ENCODE data around the gene ANKRD42. TPM values are rescaled to one million over a fixed set of nuclear protein-coding genes. Genes with fewer than 3 reads are reported as not detected.

Gene ANKRD42
- total and polyA plus RNA-seq, 2 experiments from 2014 or later = 5.3 to 5.7 TPM

DNA sequence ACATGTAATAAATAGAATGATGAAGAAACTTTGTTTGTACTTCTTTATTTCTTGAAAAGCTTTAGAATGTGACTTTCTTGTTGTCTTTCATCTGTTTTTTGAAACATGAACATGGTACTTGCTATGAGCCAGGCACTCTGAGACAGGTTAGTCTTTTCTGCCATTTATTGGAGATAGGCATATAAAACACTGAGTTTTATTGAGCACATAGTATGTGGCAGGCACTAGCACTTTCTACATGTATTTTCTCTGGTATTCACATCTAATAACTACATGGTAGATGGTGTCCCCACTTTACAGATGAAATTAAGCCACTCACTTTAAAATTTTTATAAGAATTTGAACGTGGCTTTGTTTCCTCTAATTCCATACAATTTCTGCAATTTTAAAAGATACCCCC lies 7.7 kb upstream of the ANKRD42 start (continued):
- TF ChIP-seq, protein P1, sequence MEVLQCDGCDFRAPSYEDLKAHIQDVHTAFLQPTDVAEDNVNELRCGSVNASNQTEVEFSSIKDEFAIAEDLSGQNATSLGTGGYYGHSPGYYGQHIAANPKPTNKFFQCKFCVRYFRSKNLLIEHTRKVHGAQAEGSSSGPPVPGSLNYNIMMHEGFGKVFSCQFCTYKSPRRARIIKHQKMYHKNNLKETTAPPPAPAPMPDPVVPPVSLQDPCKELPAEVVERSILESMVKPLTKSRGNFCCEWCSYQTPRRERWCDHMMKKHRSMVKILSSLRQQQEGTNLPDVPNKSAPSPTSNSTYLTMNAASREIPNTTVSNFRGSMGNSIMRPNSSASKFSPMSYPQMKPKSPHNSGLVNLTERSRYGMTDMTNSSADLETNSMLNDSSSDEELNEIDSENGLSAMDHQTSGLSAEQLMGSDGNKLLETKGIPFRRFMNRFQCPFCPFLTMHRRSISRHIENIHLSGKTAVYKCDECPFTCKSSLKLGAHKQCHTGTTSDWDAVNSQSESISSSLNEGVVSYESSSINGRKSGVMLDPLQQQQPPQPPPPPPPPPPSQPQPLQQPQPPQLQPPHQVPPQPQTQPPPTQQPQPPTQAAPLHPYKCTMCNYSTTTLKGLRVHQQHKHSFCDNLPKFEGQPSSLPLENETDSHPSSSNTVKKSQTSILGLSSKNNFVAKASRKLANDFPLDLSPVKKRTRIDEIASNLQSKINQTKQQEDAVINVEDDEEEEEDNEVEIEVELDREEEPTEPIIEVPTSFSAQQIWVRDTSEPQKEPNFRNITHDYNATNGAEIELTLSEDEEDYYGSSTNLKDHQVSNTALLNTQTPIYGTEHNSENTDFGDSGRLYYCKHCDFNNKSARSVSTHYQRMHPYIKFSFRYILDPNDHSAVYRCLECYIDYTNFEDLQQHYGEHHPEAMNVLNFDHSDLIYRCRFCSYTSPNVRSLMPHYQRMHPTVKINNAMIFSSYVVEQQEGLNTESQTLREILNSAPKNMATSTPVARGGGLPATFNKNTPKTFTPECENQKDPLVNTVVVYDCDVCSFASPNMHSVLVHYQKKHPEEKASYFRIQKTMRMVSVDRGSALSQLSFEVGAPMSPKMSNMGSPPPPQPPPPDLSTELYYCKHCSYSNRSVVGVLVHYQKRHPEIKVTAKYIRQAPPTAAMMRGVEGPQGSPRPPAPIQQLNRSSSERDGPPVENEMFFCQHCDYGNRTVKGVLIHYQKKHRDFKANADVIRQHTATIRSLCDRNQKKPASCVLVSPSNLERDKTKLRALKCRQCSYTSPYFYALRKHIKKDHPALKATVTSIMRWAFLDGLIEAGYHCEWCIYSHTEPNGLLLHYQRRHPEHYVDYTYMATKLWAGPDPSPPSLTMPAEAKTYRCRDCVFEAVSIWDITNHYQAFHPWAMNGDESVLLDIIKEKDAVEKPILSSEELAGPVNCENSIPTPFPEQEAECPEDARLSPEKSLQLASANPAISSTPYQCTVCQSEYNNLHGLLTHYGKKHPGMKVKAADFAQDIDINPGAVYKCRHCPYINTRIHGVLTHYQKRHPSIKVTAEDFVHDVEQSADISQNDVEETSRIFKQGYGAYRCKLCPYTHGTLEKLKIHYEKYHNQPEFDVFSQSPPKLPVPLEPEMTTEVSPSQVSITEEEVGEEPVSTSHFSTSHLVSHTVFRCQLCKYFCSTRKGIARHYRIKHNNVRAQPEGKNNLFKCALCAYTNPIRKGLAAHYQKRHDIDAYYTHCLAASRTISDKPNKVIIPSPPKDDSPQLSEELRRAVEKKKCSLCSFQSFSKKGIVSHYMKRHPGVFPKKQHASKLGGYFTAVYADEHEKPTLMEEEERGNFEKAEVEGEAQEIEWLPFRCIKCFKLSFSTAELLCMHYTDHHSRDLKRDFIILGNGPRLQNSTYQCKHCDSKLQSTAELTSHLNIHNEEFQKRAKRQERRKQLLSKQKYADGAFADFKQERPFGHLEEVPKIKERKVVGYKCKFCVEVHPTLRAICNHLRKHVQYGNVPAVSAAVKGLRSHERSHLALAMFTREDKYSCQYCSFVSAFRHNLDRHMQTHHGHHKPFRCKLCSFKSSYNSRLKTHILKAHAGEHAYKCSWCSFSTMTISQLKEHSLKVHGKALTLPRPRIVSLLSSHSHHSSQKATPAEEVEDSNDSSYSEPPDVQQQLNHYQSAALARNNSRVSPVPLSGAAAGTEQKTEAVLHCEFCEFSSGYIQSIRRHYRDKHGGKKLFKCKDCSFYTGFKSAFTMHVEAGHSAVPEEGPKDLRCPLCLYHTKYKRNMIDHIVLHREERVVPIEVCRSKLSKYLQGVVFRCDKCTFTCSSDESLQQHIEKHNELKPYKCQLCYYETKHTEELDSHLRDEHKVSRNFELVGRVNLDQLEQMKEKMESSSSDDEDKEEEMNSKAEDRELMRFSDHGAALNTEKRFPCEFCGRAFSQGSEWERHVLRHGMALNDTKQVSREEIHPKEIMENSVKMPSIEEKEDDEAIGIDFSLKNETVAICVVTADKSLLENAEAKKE (CRISPR knock-in tag; IDR thresholded peaks at IDR 0.05) = no peak
- TF ChIP-seq ZNF114 (CRISPR knock-in tag; IDR thresholded peaks at IDR 0.05) (no peak), STAT1 (IDR thresholded peaks at IDR 0.05; ENCODE audit: unreplicated experiment) (no peak), EZH2 (IDR thresholded peaks at IDR 0.05; ENCODE audit: low read depth, unreplicated experiment) (no peak), CREB1 (CRISPR knock-in tag; IDR thresholded peaks at IDR 0.05; ENCODE audit: low read depth) (no peak)

DNA sequence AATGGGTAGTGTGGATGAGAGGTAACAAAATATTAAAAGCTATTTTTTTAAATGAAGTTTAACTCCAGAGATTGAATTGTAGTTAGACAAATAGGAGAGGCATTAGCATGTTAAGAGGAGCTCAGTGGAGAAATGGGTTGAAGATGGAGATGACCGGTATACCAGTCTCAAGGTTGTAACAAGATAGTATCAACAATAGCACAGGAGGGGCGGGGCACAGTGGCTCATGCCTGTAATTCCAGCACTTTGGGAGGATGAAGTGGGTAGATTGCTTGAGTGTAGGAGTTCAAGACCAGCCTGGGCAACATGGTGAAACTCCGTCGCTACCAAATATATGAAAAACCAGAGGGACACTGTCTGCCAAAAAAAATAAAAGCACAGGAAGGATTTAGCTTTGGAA lies 6.0 kb upstream of the ANKRD42 start:
- Histone ChIP-seq H3K4me1 (ENCODE audit: insufficient read depth) (peaks cover 3% of the 10 kb centered on the region; the same call in 1 of the 2 replicates), H3K36me3 (ENCODE audit: insufficient read depth) (peaks cover 39% of the 10 kb centered on the region; the same call in 1 of the 2 replicates), H4K20me1 (replicated peaks; ENCODE audit: insufficient read depth) (peaks cover 12% of the 10 kb centered on the region; the same call in 1 of the 2 replicates), H3F3A (replicated peaks; ENCODE audit: low read depth) (peaks cover 8% of the 10 kb centered on the region; the same call in 1 of the 2 replicates), H3K79me2 (replicated peaks; ENCODE audit: insufficient read depth) (peaks cover 9% of the 10 kb centered on the region), H3K4me2 (no peak overlapping the region), H3K9me2 (ENCODE audit: insufficient read depth) (no peaks in the 10 kb centered on the region), H3K27ac (ENCODE audit: low read depth) (no peak overlapping the region), H3K4me3 (no peak overlapping the region), H3K27me3 (ENCODE audit: insufficient read depth) (no peaks in the 10 kb centered on the region), H2AFZ (no peak overlapping the region)
- Mint-ChIP-seq H3K36me3 (ENCODE audit: low read depth) (peaks cover 60% of the 10 kb centered on the region), H3K27me3 (ENCODE audit: insufficient read depth, low read depth, poor library complexity) (peaks cover 2% of the 10 kb centered on the region), H3K27ac (no peak overlapping the region), H3K9me3 (no peaks in the 10 kb centered on the region), H3K4me3 (no peak overlapping the region), H3K4me1 (peaks cover 3% of the 10 kb centered on the region; the same call in 1 of the 3 replicates)
- DNase-seq (ENCODE audit: low spot score) = no peak
- peak; percentile 32; the same call in 2 of the 3 replicates for ATAC-seq
- TF ChIP-seq, protein P2, sequence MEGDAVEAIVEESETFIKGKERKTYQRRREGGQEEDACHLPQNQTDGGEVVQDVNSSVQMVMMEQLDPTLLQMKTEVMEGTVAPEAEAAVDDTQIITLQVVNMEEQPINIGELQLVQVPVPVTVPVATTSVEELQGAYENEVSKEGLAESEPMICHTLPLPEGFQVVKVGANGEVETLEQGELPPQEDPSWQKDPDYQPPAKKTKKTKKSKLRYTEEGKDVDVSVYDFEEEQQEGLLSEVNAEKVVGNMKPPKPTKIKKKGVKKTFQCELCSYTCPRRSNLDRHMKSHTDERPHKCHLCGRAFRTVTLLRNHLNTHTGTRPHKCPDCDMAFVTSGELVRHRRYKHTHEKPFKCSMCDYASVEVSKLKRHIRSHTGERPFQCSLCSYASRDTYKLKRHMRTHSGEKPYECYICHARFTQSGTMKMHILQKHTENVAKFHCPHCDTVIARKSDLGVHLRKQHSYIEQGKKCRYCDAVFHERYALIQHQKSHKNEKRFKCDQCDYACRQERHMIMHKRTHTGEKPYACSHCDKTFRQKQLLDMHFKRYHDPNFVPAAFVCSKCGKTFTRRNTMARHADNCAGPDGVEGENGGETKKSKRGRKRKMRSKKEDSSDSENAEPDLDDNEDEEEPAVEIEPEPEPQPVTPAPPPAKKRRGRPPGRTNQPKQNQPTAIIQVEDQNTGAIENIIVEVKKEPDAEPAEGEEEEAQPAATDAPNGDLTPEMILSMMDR (conservative IDR thresholded peaks at IDR 0.05; ENCODE audit: low read depth in 2 of 2) = no peak
- TF ChIP-seq STAT1 (IDR thresholded peaks at IDR 0.05; ENCODE audit: unreplicated experiment) = no peak
- TF ChIP-seq, protein P1 (CRISPR knock-in tag; IDR thresholded peaks at IDR 0.05) = no peak

Measured in GM23338 (cell line).